ENCODE measurements around the gene ATF4.

Gene ATF4

DNA sequence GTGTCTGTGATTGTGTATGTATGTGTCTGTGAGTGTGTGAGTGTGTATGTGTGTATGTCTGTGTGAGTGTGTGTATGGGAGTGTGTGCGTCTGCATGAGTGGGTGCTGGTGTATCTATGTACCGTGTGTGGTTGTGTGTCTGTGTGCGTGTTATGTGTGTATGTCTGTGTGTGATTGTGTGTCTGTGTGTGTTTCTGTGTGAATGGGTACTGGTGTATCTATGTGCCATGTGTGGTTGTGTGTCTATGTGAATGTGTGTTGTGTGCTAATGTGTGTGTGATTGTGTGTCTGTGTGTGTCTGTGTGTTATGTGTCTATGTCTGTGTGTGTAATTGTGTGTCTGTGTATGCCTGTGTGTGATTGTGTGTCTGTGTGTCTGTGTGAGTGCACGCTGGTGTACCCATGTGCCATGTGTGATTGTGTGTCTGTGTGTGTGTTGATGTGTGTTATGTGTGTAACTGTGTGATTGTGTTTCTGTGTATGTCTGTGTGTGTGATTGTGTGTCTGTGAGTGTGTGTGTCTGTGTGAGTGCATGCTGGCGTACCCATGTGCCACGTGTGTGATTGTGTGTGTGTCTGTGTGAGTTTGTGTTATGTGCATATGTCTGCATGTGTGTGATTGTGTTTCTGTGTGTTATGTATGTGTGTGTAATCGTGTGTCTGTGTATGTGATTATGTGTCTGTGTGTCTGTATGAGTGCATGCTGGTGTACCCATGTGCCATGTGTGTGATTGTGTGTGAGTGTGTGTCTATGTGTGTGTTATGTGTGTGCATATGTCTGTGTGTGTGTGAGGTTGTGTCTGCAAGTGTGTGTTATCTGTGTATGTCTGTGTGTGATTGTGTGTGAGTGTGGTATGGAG lies 43.4 kb downstream of the ATF4 start (continued):
- TF ChIP-seq ZFP69B (tag by site-specific recombination; IDR thresholded peaks at IDR 0.05) (0 out of 2 replicates have a peak, but pooled peaks have one; percentile 24), TCF7L2 (IDR thresholded peaks at IDR 0.05; ENCODE audit: borderline replicate concordance, low read depth, low read length) (no peak), ZNF571 (tag by site-specific recombination; IDR thresholded peaks at IDR 0.05) (peak; percentile 86), SALL2 (tag by site-specific recombination; IDR thresholded peaks at IDR 0.05; ENCODE audit: borderline replicate concordance) (peak; percentile 33; the same call in 1 of the 2 replicates), ZBTB20 (tag by site-specific recombination; IDR thresholded peaks at IDR 0.05) (0 out of 2 replicates have a peak, but pooled peaks have one; percentile 31), ZNF48 (tag by site-specific recombination; IDR thresholded peaks at IDR 0.05) (0 out of 2 replicates have a peak, but pooled peaks have one; percentile 33), ZNF433 (tag by site-specific recombination; IDR thresholded peaks at IDR 0.05; ENCODE audit: low read depth) (no peak), ZNF785 (tag by site-specific recombination; IDR thresholded peaks at IDR 0.05) (peak; percentile 82; the same call in 1 of the 2 replicates), ZNF548 (tag by site-specific recombination; IDR thresholded peaks at IDR 0.05) (peak; percentile 11; the same call in 1 of the 2 replicates), ZNF23 (tag by site-specific recombination; IDR thresholded peaks at IDR 0.05; ENCODE audit: borderline replicate concordance) (no peak)
- TF ChIP-seq, protein P1, sequence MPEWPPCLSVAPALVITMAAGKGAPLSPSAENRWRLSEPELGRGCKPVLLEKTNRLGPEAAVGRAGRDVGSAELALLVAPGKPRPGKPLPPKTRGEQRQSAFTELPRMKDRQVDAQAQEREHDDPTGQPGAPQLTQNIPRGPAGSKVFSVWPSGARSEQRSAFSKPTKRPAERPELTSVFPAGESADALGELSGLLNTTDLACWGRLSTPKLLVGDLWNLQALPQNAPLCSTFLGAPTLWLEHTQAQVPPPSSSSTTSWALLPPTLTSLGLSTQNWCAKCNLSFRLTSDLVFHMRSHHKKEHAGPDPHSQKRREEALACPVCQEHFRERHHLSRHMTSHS (tag by site-specific recombination; IDR thresholded peaks at IDR 0.05) = peak; percentile 20; the same call in 1 of the 2 replicates
- TF ChIP-seq, protein P2, sequence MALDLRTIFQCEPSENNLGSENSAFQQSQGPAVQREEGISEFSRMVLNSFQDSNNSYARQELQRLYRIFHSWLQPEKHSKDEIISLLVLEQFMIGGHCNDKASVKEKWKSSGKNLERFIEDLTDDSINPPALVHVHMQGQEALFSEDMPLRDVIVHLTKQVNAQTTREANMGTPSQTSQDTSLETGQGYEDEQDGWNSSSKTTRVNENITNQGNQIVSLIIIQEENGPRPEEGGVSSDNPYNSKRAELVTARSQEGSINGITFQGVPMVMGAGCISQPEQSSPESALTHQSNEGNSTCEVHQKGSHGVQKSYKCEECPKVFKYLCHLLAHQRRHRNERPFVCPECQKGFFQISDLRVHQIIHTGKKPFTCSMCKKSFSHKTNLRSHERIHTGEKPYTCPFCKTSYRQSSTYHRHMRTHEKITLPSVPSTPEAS (tag by site-specific recombination; IDR thresholded peaks at IDR 0.05) = peak; percentile 78
- TF ChIP-seq, protein P3, sequence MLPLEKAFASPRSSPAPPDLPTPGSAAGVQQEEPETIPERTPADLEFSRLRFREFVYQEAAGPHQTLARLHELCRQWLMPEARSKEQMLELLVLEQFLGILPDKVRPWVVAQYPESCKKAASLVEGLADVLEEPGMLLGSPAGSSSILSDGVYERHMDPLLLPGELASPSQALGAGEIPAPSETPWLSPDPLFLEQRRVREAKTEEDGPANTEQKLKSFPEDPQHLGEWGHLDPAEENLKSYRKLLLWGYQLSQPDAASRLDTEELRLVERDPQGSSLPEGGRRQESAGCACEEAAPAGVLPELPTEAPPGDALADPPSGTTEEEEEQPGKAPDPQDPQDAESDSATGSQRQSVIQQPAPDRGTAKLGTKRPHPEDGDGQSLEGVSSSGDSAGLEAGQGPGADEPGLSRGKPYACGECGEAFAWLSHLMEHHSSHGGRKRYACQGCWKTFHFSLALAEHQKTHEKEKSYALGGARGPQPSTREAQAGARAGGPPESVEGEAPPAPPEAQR (tag by site-specific recombination; IDR thresholded peaks at IDR 0.05) = peak; percentile 33; the same call in 1 of the 2 replicates
- TF ChIP-seq, protein P4, sequence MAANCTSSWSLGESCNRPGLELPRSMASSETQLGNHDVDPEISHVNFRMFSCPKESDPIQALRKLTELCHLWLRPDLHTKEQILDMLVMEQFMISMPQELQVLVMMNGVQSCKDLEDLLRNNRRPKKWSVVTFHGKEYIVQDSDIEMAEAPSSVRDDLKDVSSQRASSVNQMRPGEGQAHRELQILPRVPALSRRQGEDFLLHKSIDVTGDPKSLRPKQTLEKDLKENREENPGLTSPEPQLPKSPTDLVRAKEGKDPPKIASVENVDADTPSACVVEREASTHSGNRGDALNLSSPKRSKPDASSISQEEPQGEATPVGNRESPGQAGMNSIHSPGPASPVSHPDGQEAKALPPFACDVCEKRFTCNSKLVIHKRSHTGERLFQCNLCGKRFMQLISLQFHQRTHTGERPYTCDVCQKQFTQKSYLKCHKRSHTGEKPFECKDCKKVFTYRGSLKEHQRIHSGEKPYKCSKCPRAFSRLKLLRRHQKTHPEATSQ (tag by site-specific recombination; IDR thresholded peaks at IDR 0.05) = peak; percentile 32; the same call in 1 of the 2 replicates

DNA sequence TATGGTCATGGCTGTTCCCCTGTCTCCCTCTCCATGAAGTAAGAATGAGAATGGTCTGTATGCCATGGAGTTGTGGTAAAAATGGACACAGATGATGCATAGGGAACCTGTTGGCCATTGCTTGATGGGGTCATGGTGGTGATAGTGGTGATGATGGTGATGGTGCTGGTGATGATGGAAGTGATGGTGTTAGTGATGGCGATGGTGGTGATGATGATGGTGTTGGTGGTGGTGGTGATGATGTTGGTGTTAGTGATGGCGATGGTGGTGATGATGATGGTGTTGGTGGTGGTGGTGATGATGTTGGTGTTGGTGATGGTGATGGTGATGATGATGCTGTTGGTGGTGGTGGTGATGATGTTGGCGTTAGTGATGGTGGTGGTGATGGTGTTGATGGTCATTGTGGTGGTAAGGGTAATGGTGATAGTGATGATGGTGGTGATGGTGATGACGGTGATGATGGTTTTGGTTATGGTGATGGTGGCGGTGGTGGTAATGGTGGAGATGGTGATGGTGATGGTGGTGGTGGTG lies 45.1 kb downstream of the ATF4 start:
- CTCF ChIA-PET = interaction anchor here (0.8 kb wide), 1 partner anchor 459 kb away, joined by 3 read pairs; no protein-coding TSS in a partner anchor
- POLR2A ChIA-PET = no interaction called here
- Histone ChIP-seq H3K4me3 (ENCODE audit: low read depth, low read length) (no peak overlapping the region), H3K4me1 (ENCODE audit: control insufficient read depth, insufficient read depth, low read length) (no peaks in the 10 kb centered on the region), H3K27ac (ENCODE audit: extremely low read depth, low read depth, low read length) (no peak overlapping the region), H3K36me3 (ENCODE audit: control insufficient read depth in 2 of 2, insufficient read depth in 1 of 2, low read length in 2 of 2) (no peaks in the 10 kb centered on the region), H3K9me3 (ENCODE audit: control insufficient read depth, insufficient read depth, low read depth, low read length) (no peaks in the 10 kb centered on the region)
- no peak for TF ChIP-seq ZNF529 (tag by site-specific recombination; IDR thresholded peaks at IDR 0.05; ENCODE audit: insufficient replicate concordance)
- TF ChIP-seq ZNF174 (tag by site-specific recombination; IDR thresholded peaks at IDR 0.05) = no peak
- 0 out of 2 replicates have a peak, but pooled peaks have one; percentile 10 for TF ChIP-seq ZNF621 (tag by site-specific recombination; IDR thresholded peaks at IDR 0.05)
- TF ChIP-seq ZNF175 (tag by site-specific recombination; IDR thresholded peaks at IDR 0.05) = no peak
- TF ChIP-seq ZNF292 (tag by site-specific recombination; IDR thresholded peaks at IDR 0.05; ENCODE audit: borderline replicate concordance, low read depth) = no peak
- TF ChIP-seq, protein P5, sequence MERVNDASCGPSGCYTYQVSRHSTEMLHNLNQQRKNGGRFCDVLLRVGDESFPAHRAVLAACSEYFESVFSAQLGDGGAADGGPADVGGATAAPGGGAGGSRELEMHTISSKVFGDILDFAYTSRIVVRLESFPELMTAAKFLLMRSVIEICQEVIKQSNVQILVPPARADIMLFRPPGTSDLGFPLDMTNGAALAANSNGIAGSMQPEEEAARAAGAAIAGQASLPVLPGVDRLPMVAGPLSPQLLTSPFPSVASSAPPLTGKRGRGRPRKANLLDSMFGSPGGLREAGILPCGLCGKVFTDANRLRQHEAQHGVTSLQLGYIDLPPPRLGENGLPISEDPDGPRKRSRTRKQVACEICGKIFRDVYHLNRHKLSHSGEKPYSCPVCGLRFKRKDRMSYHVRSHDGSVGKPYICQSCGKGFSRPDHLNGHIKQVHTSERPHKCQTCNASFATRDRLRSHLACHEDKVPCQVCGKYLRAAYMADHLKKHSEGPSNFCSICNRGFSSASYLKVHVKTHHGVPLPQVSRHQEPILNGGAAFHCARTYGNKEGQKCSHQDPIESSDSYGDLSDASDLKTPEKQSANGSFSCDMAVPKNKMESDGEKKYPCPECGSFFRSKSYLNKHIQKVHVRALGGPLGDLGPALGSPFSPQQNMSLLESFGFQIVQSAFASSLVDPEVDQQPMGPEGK (tag by site-specific recombination; IDR thresholded peaks at IDR 0.05) = no peak
- TF ChIP-seq HOXC10 (CRISPR knock-in tag; IDR thresholded peaks at IDR 0.05) = no peak
- no peak for TF ChIP-seq GLIS2 (tag by site-specific recombination; IDR thresholded peaks at IDR 0.05)
- TF ChIP-seq ZSCAN23 (tag by site-specific recombination; IDR thresholded peaks at IDR 0.05) = no peak
- peak; percentile 78; the same call in 1 of the 2 replicates for TF ChIP-seq ZNF311 (tag by site-specific recombination; IDR thresholded peaks at IDR 0.05; ENCODE audit: borderline replicate concordance)
- TF ChIP-seq ZNF24 (tag by site-specific recombination; IDR thresholded peaks at IDR 0.05) = no peak
- no peak for TF ChIP-seq ZBTB1 (tag by site-specific recombination; IDR thresholded peaks at IDR 0.05)
- TF ChIP-seq ZNF391 (tag by site-specific recombination; IDR thresholded peaks at IDR 0.05; ENCODE audit: borderline replicate concordance, low read depth) = no peak
- no peak for TF ChIP-seq ZNF23 (tag by site-specific recombination; IDR thresholded peaks at IDR 0.05; ENCODE audit: borderline replicate concordance)
- no peak for TF ChIP-seq ZBTB17 (tag by site-specific recombination; IDR thresholded peaks at IDR 0.05)
- TF ChIP-seq ZNF169 (tag by site-specific recombination; IDR thresholded peaks at IDR 0.05) = no peak
